GM21619 (cell line): ENCODE data around the gene PPP1R36.
"Not testable (repeated sequence)": the region's sequence is repeated elsewhere in the genome, so short reads cannot be mapped to it uniquely, and the experiment has no call there.

ENCODE experiments used
- ATAC-seq: cut with Tn5 transposase; IDR thresholded peaks from one replicate; pipeline ENCODE4 v1.9.1; 2021; ENCODE audit not compliant: unreplicated experiment

PPP1R36 gene

DNA sequence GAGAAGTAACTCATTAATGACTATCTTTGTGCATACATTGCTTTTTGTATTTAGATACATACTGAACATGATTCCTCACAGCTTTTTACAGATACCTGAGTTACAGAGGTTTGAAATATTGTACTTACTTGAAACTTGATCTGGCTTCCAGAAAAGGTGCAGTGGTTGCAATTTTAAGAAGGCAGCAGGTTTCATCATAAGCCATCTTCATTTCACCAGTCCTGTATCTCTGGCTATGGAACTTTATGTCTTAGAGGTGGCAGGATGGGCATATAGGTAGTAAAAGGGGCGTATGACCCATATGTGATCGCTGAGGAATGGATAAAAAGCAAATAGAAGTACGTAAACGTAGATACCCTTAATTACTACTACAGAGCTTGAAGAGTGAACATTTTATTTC, 31.5 kb upstream of the PPP1R36 start:
- no peak for ATAC-seq

DNA sequence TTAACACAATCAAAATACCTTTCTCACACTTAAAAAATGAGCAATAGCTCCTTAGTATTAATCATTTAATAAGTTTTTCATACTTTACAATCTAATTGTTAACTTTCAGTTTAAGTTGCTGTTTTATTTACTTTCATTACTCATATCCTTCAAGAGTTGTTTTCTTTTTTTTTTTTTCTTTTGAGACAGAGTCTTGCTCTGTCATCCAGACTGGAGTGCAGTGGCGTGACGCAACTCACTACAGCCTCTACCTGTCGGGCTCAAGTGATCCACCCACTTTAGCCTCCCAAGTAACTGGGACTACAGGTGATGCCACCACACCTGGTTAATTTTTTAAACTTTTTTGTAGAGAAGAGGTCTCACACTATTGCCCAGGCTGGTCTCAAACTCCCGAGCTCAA, 29.1 kb upstream of the PPP1R36 start:
- ATAC-seq: no peak

DNA sequence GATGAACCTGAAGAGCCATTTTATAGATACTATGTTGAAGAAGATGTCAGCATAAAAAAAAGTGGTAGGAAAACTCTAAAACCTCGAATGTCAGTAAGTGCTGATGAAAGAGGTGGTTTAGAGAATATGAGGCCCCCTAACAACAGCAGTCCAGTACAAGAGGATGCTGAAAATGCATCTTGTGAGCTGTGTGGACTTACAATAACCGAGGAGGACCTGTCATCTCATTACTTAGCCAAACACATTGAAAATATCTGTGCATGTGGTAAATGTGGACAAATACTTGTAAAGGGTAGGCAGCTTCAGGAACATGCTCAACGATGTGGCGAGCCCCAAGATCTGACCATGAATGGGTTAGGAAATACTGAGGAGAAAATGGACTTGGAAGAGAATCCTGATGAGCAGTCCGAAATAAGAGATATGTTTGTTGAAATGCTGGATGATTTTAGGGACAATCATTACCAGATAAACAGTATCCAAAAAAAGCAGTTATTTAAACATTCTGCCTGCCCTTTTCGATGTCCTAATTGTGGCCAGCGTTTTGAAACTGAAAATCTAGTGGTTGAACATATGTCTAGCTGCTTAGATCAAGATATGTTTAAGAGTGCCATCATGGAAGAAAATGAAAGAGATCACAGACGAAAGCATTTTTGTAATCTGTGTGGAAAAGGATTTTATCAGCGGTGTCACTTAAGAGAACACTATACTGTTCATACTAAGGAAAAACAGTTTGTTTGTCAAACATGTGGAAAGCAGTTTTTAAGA, 27.0 kb upstream of the PPP1R36 start:
- no peak for ATAC-seq

DNA sequence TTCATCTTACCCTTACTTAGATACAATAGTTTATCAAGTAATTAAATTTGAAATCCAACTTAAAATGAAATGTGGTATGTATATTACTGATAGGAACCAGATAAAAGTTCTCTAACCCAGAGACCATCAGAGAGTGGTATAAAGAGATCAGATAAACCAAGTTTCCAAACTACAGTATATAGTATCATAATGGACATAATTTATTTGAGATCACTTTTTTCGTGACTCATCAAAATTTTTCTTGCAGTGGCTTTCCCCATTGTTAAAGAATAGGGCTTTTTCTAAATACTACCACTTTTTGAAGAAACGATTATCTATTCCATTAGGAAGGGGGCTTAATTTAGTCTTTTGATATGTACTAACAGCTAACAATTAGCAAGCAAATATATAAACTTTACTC, 24.4 kb upstream of the PPP1R36 start:
- ATAC-seq: no peak

DNA sequence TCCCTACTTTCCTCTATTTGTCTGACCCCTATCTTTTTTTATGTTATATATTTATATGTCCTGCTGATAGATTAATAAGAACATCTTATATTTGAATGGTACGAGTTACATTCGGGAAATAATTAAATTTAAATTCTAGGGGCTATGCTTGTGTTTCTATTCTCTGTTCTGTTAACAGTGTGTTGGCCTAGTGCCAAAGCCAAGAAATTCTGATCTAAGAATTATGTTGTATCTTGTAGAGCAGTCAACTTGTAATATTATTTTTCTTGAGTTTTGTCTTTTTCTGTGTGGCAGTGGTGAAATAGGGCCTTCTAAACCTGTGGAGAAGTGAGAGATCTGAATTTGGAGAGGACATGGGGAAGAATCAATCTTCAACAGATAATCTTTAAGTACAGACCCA, 18.2 kb upstream of the PPP1R36 start:
- no peak for ATAC-seq

DNA sequence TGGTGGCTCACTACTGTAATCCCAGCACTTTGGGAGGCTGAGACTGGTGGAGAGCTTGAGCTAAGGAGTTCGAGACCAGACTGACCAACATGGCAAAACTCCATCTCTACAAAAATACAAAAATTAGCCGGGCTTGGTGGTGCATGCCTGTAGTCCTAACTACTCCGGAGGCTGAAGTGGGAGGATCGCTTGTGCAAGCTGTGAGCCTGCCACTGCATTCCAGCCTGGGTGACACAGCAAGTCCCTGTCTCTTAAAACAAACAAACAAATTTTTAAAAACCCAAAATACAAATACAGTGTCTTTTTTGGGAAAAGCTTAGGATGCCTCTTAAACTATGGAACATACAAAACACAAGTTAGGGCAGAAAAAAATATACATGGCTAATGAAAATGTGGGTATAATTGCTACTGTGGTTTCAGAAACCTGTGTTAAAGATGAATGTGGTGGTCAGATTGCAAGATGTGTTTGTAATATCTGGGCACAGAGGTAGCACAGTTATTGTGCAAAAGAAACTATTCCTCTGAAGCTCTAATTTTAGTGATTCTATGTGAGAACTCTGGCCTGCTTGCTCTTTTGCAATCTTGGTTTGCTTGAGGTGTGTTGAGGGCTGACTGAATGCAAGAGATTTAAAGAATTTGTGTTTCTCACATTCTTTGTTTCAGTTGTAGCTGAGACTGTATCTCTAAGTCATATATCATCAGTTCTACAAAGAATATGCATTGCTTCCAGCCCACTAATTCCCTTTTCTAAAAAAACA, 13.1 kb upstream of the PPP1R36 start:
- ATAC-seq: no peak

DNA sequence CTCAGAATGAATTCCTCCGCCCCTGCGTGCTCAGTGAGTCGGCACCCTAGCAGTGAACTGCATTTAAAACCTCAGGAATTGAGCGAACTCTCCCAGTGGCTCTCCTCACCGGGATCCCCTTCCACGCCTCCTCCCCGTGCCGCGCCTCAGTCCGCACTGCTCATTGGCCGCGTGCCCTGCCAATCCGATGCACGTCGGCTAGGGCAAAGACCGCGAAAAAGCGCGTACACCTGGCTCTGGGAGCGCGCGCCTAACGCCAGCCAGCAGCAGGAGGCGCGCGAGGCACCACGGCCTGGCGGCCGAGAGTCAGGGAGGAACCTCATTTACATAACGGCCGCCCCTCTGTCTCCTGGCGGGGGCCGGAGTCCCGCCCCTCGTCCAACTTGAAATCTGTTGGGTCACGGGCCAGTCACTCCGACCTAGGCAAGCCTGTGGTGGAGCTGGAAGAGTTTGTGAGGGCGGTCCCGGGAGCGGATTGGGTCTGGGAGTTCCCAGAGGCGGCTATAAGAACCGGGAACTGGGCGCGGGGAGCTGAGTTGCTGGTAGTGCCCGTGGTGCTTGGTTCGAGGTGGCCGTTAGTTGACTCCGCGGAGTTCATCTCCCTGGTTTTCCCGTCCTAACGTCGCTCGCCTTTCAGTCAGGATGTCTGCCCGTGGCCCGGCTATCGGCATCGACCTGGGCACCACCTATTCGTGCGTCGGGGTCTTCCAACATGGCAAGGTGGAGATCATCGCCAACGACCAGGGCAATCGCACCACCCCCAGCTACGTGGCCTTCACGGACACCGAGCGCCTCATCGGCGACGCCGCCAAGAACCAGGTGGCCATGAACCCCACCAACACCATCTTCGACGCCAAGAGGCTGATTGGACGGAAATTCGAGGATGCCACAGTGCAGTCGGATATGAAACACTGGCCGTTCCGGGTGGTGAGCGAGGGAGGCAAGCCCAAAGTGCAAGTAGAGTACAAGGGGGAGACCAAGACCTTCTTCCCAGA, 9.3 kb upstream of the PPP1R36 start, which contains the start of gene HSPA2:
Gene HSPA2 (plus strand): TSS at position 534 of the 995 bp plus-strand sequence. CDS start 109 bp downstream, at position 643.
- ATAC-seq: peak; percentile 93

DNA sequence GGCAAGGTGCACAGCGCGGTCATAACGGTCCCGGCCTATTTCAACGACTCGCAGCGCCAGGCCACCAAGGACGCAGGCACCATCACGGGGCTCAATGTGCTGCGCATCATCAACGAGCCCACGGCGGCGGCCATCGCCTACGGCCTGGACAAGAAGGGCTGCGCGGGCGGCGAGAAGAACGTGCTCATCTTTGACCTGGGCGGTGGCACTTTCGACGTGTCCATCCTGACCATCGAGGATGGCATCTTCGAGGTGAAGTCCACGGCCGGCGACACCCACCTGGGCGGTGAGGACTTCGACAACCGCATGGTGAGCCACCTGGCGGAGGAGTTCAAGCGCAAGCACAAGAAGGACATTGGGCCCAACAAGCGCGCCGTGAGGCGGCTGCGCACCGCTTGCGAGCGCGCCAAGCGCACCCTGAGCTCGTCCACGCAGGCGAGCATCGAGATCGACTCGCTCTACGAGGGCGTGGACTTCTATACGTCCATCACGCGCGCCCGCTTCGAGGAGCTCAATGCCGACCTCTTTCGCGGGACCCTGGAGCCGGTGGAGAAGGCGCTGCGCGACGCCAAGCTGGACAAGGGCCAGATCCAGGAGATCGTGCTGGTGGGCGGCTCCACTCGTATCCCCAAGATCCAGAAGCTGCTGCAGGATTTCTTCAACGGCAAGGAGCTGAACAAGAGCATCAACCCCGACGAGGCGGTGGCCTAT, 8.3 kb upstream of the PPP1R36 start:
- no peak for ATAC-seq

DNA sequence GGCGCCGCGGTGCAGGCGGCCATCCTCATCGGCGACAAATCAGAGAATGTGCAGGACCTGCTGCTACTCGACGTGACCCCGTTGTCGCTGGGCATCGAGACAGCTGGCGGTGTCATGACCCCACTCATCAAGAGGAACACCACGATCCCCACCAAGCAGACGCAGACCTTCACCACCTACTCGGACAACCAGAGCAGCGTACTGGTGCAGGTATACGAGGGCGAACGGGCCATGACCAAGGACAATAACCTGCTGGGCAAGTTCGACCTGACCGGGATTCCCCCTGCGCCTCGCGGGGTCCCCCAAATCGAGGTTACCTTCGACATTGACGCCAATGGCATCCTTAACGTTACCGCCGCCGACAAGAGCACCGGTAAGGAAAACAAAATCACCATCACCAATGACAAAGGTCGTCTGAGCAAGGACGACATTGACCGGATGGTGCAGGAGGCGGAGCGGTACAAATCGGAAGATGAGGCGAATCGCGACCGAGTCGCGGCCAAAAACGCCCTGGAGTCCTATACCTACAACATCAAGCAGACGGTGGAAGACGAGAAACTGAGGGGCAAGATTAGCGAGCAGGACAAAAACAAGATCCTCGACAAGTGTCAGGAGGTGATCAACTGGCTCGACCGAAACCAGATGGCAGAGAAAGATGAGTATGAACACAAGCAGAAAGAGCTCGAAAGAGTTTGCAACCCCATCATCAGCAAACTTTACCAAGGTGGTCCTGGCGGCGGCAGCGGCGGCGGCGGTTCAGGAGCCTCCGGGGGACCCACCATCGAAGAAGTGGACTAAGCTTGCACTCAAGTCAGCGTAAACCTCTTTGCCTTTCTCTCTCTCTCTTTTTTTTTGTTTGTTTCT, 7.6 kb upstream of the PPP1R36 start:
- ATAC-seq: no peak

DNA sequence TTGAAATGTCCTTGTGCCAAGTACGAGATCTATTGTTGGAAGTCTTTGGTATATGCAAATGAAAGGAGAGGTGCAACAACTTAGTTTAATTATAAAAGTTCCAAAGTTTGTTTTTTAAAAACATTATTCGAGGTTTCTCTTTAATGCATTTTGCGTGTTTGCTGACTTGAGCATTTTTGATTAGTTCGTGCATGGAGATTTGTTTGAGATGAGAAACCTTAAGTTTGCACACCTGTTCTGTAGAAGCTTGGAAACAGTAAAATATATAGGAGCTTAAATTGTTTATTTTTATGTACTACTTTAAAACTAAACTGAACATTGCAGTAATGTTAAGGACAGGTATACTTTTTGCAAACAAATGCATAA, 6.9 kb upstream of the PPP1R36 start:
- no peak for ATAC-seq

DNA sequence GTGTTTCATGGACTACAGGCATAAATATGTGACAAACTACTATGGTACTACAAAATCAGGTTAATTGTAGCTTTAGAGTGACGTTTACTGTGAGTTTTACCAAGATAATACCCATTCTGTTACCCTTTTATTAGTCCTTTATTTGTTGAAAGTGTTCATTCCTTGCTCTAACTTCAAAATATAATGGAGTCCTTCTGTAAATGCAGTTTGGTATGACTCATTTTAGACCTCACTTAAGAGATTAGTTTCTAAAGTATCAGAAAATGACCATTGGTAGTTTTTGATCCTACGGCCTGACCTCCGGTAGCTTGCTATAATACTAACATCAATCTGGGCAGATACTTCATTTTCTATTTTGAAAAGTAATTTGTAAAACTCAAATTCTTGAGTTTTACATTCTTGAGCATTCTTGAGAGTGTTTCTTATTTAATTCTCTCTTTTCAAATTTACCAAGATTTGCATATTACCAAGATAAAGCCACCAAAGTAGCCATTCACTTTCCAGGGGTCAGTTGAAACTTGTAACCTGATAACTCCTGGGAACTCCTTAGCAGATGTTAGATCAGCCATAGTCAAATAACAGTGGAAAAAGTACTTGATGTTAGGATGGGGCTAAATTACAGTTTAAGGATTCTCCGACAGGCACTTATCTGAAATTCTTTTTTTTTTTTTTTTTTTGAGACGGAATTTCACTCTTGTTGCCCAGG, 5.0 kb upstream of the PPP1R36 start:
- no peak for ATAC-seq

DNA sequence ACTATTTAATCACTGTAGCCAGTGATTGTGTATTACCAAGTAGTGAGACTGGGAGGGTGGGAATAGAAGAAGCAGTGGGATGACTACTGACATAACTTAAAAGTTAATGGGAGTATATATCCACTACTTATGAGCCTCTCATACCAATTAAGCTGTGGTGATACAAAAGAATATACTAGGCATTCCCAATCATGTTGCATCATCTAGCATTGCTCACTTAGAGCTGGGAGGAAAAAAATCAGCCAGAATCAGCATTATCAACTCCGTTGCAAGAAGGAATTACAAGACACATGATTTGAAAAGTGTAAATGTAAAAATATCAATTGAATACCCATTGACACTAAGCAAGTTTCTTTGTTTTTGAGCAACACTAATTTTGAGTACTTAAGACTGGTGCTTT, 745 bp upstream of the PPP1R36 start:
- no peak for ATAC-seq

DNA sequence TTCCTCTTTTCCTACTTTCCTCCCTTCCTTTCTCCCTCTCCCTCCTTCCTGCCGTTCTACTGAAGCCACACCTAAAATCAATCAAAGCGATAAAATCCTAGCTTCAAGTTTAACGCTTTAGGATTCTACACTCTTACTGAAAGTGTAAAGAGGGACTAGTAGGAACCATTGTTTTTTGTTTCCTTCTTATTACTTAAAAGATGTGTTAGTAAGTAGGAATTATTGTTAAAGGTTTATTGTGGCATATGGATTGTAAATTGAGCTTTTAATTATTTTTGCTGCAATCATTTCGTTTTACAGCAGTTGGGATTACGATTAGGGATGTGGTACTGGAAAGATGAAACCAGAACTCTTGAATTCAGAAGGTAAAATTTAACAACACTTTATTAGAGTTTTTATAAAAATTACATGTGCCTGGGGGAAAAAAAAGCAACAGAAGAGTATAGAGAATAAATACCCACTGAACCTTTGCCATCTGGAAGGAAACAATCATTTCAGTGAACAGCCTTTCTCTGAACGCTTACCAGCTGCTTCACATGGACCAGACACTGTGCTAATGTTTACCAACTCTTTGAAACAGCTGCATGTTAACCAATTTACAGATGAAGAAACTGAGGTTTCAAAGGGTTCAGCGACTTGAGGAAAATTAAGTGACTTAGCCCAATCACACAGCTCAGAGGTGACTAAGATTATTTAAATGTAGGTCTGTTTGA, 1.0 kb downstream of the PPP1R36 start:
- no peak for ATAC-seq

DNA sequence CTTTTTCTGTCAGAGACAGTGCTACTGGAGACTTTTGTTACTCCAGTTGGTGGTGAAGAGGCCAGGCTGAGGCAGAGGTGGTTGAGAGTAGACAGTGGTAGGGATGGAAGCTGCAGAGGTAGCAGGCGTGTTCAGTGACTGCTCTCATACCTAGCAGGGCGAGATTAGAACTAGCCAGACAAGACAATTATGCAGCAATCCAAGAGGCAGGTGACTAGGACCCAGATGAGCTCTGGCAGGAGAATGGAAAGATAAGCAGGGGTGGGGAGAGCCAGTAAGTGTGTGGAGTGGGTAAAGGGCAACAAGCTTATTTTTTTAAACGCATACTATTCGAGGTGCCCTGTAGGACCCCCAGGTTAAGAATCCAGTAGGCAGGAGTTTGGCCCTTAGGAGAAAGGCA, 4.8 kb downstream of the PPP1R36 start:
- no peak for ATAC-seq

DNA sequence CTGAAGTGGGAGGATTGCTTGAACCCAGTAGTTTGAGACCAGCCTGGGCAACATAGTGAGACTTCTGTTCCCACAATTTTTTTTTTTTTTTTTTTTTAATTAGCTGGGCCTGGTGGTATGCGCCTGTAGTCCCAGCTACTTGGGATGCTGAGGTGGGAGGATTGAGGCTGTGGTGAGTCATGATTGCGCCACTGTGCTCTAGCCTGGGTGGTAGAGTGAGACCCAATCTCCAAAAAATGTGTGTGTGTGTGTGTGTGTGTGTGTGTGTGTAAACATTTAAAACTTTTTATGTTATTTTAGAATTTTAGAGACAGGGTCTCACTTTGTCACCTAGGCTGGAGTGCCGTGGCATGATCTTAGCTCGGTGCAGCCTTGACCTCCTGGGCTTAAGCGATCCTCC, 6.8 kb downstream of the PPP1R36 start:
- no peak for ATAC-seq

DNA sequence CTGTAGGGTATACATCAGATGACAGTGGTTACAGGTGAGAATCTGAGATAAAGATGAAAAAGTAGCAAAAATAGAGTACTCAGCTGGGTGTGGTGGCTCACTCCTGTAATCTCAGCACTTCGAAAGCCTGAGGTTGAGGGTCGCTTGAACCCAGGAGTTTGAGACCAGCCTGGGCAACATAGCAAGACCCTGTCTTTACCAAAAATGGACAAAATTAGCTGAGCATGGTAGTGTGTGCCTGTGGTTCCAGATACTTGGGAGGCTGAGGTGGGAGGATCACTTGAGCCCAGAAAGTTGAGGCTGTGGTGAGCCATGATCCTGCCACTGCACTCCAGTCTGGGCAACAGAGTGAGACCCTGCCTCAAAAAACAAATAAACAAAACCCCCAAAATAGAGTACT, 8.5 kb downstream of the PPP1R36 start:
- not testable (repeated sequence) for ATAC-seq

DNA sequence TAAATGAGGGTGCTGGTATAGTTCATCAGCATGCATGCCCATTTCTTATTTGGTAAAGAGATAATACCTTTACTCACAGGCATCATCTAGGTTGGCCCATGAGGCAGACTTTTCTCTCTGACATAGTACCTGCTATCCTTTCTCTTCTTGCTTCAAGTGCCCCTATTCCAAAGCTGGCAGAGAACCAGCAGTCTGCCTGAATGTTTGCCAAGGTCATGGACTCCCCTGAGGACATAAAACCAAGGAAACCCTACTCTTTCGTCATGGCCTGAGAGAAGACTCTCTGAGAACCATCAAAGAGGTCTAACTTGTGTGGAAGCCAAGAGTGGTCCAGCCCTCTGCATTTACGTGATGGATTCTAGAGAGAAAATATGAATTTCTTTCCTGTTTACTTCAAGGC, 11.9 kb downstream of the PPP1R36 start:
- no peak for ATAC-seq

DNA sequence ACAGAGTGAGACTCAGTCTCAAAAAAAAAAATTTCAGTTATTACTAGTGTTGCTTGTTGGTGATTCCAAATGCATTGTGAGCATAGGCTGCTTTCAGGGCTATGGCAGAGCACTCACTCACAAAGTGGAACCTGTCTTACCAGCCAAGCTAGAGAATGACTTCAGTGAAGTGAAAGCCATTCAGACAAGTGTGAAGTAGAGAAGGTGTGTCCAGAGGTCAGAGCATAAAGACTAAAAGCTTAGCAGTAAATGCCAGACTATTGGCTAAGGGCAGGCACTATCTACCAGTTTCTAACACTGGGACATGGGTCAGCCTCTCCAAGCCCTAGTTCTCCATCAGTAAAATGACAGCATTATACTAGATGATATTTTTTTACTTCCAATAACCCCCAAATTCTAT, 12.7 kb downstream of the PPP1R36 start:
- no peak for ATAC-seq

DNA sequence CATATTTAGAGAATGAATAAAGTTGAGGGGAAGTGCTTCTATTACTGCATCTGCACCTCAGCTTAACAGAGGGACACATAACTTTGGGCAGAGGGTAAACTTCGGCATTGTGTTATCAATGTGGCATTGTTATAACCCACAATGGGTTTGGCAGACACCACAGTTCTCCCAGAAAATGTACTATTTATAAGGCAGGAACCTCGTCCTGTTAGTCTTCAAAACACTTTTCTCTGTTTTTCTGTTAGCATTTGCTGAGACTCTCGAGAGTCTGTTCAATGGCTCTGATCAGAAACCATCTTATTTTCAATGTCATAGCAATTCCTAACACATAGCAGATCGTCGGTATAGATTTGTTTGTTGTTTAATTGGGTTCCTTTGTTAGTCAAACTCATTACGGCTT, 13.9 kb downstream of the PPP1R36 start:
- no peak for ATAC-seq
